KBM-7 (cell line): ENCODE results near the gene SCN7A.
"Not testable (repeated sequence)": the region's sequence is repeated elsewhere in the genome, so short reads cannot be mapped to it uniquely, and the experiment has no call there.

Experiments
- DNase-seq: peaks from one replicate; pipeline ENCODE4 v3.0.0-alpha.2; 2015
- in situ Hi-C: fragments of 300-500 bp; cut with MboI; formaldehyde crosslinking; loops from 2 replicates; pipeline ENCODE4 v1.14.3; 2020; ENCODE audit warnings: low sequenced_read_pairs, low pct_unique_long_range_greater_than_20kb, mixed read lengths

The SCN7A gene

GRCh38 chr2:166365803-166366420 lies 128.1 kb downstream of the SCN7A start:
- in situ Hi-C loops = no loop called here
- DNase-seq = peak; percentile 23

- DNase-seq = no peak
- in situ Hi-C loops = no loop called here
Observed at GRCh38 chr2:166365239-166365638, 128.8 kb downstream of the SCN7A start.

- in situ Hi-C loops = no loop called here
Observed at GRCh38 chr2:166364476-166365161, 129.4 kb downstream of the SCN7A start.

GRCh38 chr2:166361351-166362153 lies 132.5 kb downstream of the SCN7A start:
- in situ Hi-C loops = no loop called here
- peak; percentile 45 for DNase-seq

More at GRCh38 chr2:166364476-166365161, 129.4 kb downstream of the SCN7A start:
- DNase-seq = no peak

GRCh38 chr2:166360906-166361305 lies 133.1 kb downstream of the SCN7A start:
- no peak for DNase-seq
- in situ Hi-C loops = no loop called here

GRCh38 chr2:166360426-166360825 lies 133.6 kb downstream of the SCN7A start:
- in situ Hi-C loops = no loop called here
- no peak for DNase-seq

- DNase-seq, in situ Hi-C loops: not testable (repeated sequence)
Observed at GRCh38 chr2:166357950-166358321, 136.1 kb downstream of the SCN7A start.

- no peak for DNase-seq
- in situ Hi-C loops = no loop called here
Observed at GRCh38 chr2:166357068-166357949, 136.7 kb downstream of the SCN7A start.
